Mucosa of gallbladder (tissue), 1 donor: ENCODE results near the gene NEURL2. TPM values are rescaled to one million over a fixed set of nuclear protein-coding genes. Genes with fewer than 3 reads are reported as not detected.
"Not testable (repeated sequence)": the region's sequence is repeated elsewhere in the genome, so short reads cannot be mapped to it uniquely, and the experiment has no call there.

Source experiments
- DNase-seq: peaks from one replicate; pipeline ENCODE4 v3.0.0-alpha.2; 2020; ENCODE audit warnings: low spot score
- total RNA-seq: library from RNA; stranded (reverse); gene quantifications from one replicate; pipeline ENCODE4 v1.2.1, GENCODE V29; 2021
- donor health status: DM: no; HTN: no; CAD: no.

Gene NEURL2
- total RNA-seq, 1 donor from 2014 or later, result 5.9 TPM

GRCh38 chr20:45874104-45874481, 16.9 kb downstream of the NEURL2 start:
- not testable (repeated sequence) for DNase-seq

GRCh38 chr20:45873409-45874103, 17.5 kb downstream of the NEURL2 start:
- DNase-seq, result no peak

DNA sequence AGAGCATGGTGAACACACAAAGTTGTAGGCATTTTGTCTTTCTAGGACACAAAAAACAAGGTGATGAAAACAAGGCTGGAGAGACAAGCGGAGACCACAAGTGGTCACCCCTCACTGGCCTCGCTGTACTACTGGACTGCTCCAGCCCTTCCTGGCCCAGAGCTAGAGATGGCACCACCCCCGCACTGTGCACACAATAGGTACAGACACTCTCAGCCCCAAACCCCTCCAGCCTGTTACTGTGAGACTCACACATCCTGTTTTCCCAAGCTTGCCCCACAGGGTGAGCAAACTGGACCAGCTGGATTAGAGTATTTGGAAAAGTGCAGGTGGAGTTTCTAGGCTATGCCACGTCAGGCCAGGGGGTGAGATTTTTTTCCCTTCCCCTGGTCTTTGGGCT, 18.4 kb downstream of the NEURL2 start:
- DNase-seq, result no peak

GRCh38 chr20:45867819-45868176, 23.2 kb downstream of the NEURL2 start:
- no peak for DNase-seq

GRCh38 chr20:45867136-45867818, 23.7 kb downstream of the NEURL2 start:
- no peak for DNase-seq

DNA sequence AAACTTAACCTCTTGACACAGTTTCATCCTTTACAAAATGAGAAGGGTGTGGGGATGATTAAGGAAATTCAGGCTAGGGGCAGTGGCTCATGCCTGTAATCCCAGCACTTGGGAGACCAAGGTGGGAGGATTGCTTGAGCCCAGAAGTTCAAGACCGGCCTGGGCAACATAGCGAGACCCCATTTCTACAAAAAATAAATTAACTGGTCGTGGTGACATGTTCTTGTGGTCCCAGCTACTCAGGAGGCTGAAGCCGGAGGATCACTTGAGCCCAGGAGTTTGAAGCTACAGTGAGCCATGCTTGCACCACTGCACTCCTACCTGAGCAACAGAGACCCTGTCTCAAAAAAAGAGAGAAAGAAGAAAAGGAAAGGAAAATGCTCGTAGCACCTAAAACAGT, 24.6 kb downstream of the NEURL2 start:
- no peak for DNase-seq

DNA sequence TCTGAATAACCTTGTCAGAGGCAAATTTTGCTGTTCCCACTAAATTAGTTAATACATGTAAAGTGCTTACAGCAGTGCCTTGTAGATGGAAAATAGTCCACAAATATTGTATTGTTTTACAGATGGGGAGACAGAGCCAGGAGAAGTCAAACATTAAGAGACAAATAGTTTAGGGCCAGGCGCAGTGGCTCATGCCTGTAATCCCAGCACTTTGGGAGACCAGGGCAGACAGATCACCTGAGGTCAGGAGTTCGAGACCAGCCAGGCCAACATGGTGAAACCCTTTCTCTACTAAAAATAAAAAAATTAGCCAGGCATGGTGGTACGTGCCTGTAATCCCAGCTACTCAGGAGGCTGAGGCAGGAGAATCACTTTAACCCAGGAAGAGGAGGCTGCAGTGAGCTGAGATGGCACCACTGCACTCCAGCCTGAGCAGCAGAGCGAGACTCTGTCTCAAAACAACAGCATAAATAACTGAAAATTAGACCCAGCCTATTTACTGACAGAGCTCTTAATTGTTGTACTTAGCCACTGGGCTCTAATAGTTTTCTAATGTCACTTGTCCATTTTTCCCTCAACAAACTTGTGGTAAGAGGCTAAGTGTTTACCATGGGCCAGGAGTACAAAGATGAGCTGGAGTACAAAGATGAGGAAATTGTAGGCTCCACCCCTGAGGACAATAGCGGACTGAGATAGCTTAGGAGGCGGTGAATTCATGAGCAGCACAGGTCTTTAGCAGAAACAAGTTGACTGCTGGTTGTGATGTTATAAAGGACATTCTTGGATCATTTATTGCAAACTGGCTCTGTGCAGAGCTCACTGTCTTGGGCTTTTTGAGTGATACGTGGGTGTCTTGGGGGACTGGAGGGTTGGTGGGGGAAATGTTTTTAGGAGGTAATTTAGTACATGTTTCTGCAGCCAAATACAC, 27.2 kb downstream of the NEURL2 start:
- no peak for DNase-seq

DNA sequence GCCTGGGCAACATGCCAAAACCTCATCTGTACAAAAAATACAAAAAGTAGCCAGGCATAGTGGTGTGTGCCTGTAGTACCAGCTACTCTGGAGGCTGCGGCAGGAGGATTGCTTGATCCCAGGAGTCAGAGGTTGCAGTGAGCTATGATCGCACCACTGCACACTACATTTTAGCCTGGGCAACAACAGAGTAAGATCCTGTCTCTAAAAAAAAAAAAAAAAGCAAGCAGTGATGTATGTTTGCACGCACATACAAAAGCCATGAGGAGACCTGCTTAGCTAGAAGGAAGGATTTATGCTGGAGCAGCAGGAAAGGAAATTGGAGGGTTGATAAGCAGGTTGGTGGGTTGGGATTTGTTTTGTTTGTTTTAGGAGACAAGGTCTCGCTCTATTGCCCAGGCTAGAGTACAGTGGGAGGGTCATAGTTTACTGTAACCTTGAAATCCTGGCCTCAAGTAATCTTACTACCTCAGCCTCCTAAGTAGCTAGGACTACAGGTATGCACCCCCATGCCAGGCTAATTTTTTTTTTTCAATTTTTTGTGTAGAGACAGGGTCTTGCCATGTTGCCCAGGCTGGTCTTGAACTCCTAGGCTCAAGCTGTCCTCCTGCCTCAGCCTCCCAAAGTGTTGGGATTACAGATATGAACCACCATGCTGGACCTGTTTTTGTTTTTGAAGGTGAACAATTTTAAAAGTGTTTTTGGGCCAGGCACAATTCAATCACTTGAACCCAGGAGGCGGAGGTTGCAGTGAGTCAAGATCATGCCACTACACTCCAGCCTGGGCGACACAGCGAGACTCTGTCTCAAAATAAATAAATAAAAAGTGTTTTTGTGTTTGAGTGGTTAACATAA, 29.6 kb downstream of the NEURL2 start:
- DNase-seq, result no peak

DNA sequence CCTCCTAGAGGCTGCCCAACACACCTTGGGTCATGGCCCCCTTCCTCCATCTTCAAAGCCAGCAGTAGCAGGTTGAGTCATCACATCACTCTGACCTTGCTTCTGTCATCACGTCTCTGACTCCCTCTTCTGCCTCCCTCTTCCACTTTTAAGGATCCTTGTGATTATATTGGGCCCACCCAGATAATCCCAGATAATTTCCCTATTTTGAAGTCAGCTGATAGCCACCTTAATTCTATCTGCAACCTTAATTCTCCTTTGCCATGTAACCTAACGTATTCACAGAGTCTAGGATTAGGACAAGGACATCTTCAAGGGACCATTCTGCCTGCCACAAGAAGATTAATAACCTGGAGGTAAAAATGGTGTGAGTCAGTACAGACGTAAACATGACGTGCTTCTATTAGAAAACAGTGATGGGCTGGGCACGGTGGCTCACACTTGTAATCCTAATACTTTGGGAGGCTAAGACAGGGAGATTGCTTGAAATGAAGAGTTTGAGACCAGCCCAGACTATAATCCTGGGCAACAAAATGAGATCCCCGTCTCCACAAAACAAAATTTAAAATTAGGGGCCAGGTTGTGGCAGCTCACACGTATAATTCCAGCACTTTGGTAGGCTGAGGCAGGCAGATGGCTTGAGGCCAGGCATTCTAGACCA, 30.3 kb downstream of the NEURL2 start:
- no peak for DNase-seq

GRCh38 chr20:45859916-45860315, 31.1 kb downstream of the NEURL2 start:
- no peak for DNase-seq

DNA sequence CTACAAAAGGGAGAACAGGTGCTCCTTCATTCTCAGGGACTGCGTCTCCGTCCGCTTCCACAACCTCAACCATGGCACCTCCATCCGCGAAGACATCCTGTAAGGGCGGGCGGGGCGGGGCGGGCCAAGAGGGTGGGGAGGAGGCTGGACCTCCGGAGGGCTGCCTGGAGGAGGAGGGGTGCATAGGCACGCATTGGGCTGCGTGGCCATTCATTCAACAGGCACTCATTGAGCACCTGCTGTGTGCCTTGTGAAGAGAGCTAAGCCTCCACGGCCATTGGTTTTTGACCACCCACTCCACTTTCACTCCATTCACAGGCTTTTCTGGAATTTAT, 33.2 kb downstream of the NEURL2 start:
- DNase-seq, result no peak

- DNase-seq, result peak; percentile 100
Observed at GRCh38 chr20:45857114-45857881, 33.7 kb downstream of the NEURL2 start, which contains the start of the genes ACOT8 and ZSWIM3. ACOT8 (minus strand) TSS chr20:45857392; CDS start chr20:45857315, 77 bp downstream. ZSWIM3 (plus strand) TSS chr20:45857614; CDS start chr20:45857826, 212 bp downstream.

GRCh38 chr20:45853484-45853883, 37.5 kb downstream of the NEURL2 start:
- no peak for DNase-seq

GRCh38 chr20:45852326-45852725, 38.7 kb downstream of the NEURL2 start:
- no peak for DNase-seq

DNA sequence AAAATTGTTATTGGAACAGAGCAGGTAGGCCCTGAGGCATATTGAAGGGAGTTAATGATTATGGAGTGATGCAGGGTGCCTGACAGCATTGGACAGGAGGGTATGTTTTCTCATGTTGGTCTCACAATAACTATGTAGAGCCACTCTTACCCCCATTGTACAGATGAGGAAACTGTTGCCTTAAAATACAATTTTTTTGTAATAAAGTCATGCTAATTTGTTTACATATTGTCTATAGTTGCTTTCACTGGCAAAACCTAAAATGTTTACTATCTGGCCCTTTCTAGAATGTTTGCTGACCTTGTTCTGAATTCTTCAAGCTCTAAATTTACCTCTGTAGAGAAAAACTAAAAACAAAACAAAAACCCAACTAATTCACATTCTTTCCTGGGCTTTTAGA, 39.5 kb downstream of the NEURL2 start:
- DNase-seq, result no peak

DNA sequence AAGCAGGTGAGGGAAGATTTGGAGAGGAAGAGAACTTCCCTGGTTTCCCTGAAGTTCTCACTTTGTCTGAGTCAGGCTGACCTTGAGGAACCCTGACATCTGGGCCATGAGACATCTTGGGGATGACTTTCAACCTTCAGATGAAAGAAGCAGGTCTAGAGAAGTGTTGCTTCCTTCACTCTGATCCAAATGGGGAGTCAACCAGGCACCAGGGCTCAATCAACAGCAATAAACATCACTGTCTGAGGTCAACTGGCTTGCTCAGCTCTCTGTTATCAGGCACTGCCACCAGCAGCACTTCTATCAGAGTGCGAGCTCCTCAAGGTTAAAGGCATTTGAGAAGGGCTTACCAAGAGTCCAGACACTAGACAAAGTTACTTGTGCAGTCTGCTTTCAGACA, 40.1 kb downstream of the NEURL2 start:
- no peak for DNase-seq

DNA sequence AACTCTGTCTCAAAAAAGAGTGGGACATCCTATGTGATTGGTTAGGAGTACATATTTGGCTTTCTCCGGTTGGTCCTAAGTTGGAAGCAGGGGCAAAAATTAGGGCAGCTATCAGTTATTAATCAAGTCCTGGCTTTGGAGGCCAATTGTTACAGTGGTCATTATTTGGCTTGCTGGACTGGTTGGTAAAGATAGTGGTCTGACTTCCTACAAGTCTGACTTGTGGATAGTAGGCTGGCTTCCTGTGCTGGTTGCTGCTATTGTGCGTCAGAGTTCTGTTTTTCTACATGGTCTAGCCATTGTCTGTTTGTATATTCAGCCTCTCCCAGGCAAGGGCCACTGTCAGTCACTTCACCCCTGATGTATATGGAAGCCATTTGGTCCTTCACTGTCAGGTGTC, 40.8 kb downstream of the NEURL2 start:
- DNase-seq, result no peak

- DNase-seq, result no peak
Observed at GRCh38 chr20:45848969-45849582, 41.9 kb downstream of the NEURL2 start.

DNA sequence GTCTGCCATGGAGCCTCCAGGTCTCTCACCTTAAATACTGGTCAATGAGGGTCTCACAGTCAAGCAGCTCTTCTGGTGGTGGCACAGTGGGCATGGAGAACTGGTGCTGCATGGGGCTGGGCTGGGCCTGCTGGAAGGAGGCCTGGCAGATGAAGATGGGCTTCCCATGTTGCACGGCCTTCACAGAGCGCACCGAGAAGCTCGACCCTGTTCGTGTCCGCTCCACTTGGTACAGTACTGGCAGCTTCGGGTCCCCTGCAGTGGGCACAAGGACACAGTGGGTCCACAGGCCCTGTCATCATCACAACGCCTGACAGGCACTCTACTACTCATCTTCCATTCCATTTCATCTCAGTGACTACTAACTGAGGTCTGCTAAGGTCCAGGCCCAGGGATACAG, 42.6 kb downstream of the NEURL2 start:
- no peak for DNase-seq

DNA sequence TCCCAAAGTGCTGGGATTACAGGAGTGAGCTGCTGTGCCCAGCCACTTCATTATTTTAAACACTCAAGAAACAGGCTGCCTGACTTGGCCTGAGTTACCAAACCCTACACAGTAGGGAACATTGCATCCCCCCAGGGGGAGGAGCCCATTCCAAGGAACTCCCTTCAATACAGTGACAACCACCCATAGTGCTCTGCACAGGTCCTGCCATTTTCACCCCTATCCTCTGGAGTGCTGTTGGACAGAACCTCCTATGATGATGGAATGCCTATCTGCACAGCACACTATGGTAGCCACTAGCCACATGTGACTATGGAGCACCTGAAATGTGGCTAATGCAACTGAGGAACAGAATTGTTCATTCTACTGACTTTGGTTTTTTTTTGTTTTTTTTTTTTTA, 45.6 kb downstream of the NEURL2 start:
- no peak for DNase-seq
